Large intestine (tissue), 3 donors: ENCODE data around the gene IQCB1. TPM values are rescaled to one million over a fixed set of nuclear protein-coding genes. Genes with fewer than 3 reads are reported as not detected.

ENCODE experiments used
- DNase-seq, 2 donors: peaks; one replicate each; pipeline versions ENCODE4 v3.0.0 to v3.0.0-alpha.2; 2013
- H3K27ac ChIP-seq: one replicate; pipeline ENCODE4 v1.5.1; 2013; ENCODE audit warnings: low read length
- H3K27me3 ChIP-seq: 2 replicates; pipeline ENCODE4 v1.6.1; 2013; ENCODE audit warnings: low read length; ENCODE audit not compliant: control insufficient read depth, insufficient read depth
- H3K36me3 ChIP-seq: 2 replicates; pipeline ENCODE4 v1.6.1; 2013; ENCODE audit warnings: low read length; ENCODE audit not compliant: control insufficient read depth, insufficient read depth
- H3K4me1 ChIP-seq: one replicate; pipeline ENCODE4 v1.6.1; 2013; ENCODE audit warnings: low read length; ENCODE audit not compliant: control insufficient read depth, insufficient read depth
- H3K4me3 ChIP-seq: one replicate; pipeline ENCODE4 v1.5.1; 2013; ENCODE audit warnings: low read length
- H3K9me3 ChIP-seq: one replicate; pipeline ENCODE4 v1.6.1; 2013; ENCODE audit warnings: mild to moderate bottlenecking, low read depth, low read length, moderate library complexity; ENCODE audit not compliant: control insufficient read depth
- WGBS: methylation state at CpG from one replicate; pipeline ENCODE4 v1.1.5; 2013; ENCODE audit warnings: low lambda C conversion rate; ENCODE audit not compliant: insufficient coverage; 5-methylcytosine and 5-hydroxymethylcytosine counted together
- polyA plus RNA-seq: library from polyadenylated mRNA; unstranded; fragments of 120-200 nt; gene quantifications from one replicate; pipeline ENCODE4 v1.2.1, GENCODE V29; 2013

Gene IQCB1
- polyA plus RNA-seq, 1 donor = 33.7 TPM

DNA sequence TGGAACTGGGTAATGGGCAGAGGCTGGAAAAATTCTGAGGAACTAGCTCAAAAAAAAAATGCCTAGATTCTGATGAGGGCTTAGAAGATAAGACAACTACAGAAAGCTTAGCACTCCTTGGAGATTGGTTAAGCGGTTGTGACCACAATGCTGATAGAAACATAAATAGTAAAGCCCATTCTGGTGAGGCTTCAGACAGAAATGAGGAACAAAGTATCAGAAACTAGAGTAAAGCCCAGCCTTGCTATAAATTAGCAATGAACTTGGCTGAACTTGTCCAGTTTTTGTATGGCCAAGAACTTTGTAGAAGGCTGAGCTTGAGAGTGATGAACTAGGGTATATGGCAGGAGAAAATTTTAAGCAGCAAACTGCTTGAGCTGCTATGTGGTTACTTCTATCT is 110.7 kb downstream of the IQCB1 start:
- WGBS = no CpG with 5 or more reads among the region's 1 CpG
- no peak overlapping the region for H3K27ac ChIP-seq
- H3K9me3 ChIP-seq = no peaks in the 10 kb centered on the region
- no peak for DNase-seq
- H3K4me3 ChIP-seq = no peak overlapping the region
- no peaks in the 10 kb centered on the region for H3K4me1 ChIP-seq
- H3K27me3 ChIP-seq = no peaks in the 10 kb centered on the region
- H3K36me3 ChIP-seq = peaks cover 75% of the 10 kb centered on the region

DNA sequence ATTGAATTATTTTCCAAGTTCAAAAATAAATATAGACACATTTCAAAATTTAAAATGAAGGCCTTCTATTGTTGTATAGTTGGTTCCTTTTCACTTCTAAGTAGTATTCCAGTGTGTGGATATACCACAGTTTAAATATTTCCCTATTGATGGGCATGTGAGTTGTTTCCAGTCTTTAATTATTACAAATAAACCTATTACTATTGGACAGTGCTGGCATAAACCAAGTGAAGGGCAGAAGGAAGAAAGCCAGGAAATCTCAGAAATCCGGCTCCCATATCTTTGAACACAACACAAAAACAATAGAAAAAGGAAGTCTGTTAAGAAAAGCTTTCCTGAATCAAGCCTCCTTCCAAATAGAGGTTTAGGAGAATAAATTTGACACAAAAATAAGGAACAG is 111.4 kb downstream of the IQCB1 start:
- Histone ChIP-seq H3K4me1 (no peaks in the 10 kb centered on the region), H3K4me3 (no peak overlapping the region), H3K27ac (no peak overlapping the region), H3K27me3 (no peaks in the 10 kb centered on the region), H3K9me3 (no peaks in the 10 kb centered on the region), H3K36me3 (peaks cover 73% of the 10 kb centered on the region)
- WGBS = no CpG with 5 or more reads among the region's 1 CpG
- no peak for DNase-seq

DNA sequence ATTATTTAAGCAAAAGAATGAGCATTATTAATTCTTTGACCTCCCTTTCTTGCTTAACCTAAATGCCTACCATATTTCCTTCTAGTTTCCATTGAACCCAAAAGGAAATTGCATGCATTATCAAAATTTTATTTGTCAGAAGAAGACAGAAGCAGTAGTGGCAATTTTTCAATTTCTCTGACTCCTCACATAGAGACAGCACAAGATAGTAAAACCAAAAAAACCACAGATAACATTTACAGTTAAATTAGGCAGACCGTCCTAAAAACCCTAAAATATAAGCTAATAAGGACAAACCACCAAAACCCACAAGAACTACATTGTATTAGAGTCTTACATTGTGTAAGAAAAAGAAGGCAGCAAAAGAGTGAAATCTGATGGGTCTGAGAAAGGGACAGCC is 112.4 kb downstream of the IQCB1 start:
- WGBS = no CpG with 5 or more reads among the region's 1 CpG
- Histone ChIP-seq H3K9me3 (no peaks in the 10 kb centered on the region), H3K4me3 (no peak overlapping the region), H3K27ac (no peak overlapping the region), H3K4me1 (no peaks in the 10 kb centered on the region), H3K36me3 (peaks cover 74% of the 10 kb centered on the region), H3K27me3 (no peaks in the 10 kb centered on the region)
- no peak for DNase-seq

DNA sequence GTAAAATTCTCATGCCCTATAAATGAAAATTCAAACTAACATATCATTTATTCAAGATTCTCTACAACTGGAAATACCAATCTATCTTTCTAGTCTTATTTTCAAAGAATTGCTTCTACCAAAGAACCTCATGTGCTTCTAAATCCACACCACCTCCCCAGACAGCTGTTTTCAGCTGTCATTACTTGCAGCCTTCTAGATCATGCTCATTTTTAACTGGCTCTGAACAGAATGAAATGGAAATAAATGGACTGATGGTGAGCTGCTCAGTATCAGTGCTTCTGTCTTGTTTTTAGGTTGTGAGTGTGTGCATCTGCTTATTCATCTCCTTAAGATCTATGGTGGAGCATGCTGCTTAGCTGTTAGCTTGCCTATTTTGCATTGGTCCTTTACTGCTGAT is 114.7 kb downstream of the IQCB1 start:
- peaks cover 80% of the 10 kb centered on the region for H3K36me3 ChIP-seq
- H3K27ac ChIP-seq = no peak overlapping the region
- H3K4me3 ChIP-seq = no peak overlapping the region
- H3K27me3 ChIP-seq = no peaks in the 10 kb centered on the region
- no peak for DNase-seq
- no peaks in the 10 kb centered on the region for H3K4me1 ChIP-seq
- H3K9me3 ChIP-seq = no peaks in the 10 kb centered on the region

Other genes with a start within 250 kb of the IQCB1 start
- not detected for gene FBXO40, start 241.7 kb downstream of the IQCB1 start, polyA plus RNA-seq
- gene HCLS1, start 174.2 kb downstream of the IQCB1 start, polyA plus RNA-seq = 16.4 TPM
- 53.9 TPM for gene GOLGB1, start 85.3 kb downstream of the IQCB1 start, polyA plus RNA-seq
- gene EAF2, start 149 bp upstream of the IQCB1 start, polyA plus RNA-seq = 6.0 TPM
- gene SLC15A2, start 59.3 kb upstream of the IQCB1 start, polyA plus RNA-seq = 3.2 TPM
- gene ILDR1, start 187.2 kb upstream of the IQCB1 start, polyA plus RNA-seq = 3.2 TPM
- 3.3 TPM for gene CD86, start 220.3 kb upstream of the IQCB1 start, polyA plus RNA-seq